ENCODE measurements around the gene RIN3. TPM values are rescaled to one million over a fixed set of nuclear protein-coding genes. Genes with fewer than 3 reads are reported as not detected.
"Not testable (repeated sequence)": the region's sequence is repeated elsewhere in the genome, so short reads cannot be mapped to it uniquely, and the experiment has no call there.

The RIN3 gene
- polyA plus RNA-seq, 3 donors: 2.2 to 12.3 (median 10.8) TPM

- H3K27ac ChIP-seq (ENCODE audit: low read depth, low read length): no peak overlapping the region
- 86 to 94% (median 93%) methylated on average over 10 of the region's 10 CpGs for WGBS, 3 donors
Measured at GRCh38 chr14:92624764-92625163, 111.2 kb downstream of the RIN3 start.

- no peak overlapping the region for H3K27ac ChIP-seq (ENCODE audit: low read depth, low read length)
- WGBS, 3 donors: 71 to 83% (median 78%) methylated on average over 5 of the region's 5 CpGs
Measured at GRCh38 chr14:92625213-92625612, 111.6 kb downstream of the RIN3 start.

- 58 to 83% (median 62%) methylated on average over 3 of the region's 3 CpGs for WGBS, 3 donors
- no peak overlapping the region for H3K27ac ChIP-seq (ENCODE audit: low read depth, low read length)
Measured at GRCh38 chr14:92626041-92626440, 112.5 kb downstream of the RIN3 start.

GRCh38 chr14:92627707-92628215 lies 114.2 kb downstream of the RIN3 start:
- 94 to 98% (median 97%) methylated on average over 7 of the region's 7 CpGs for WGBS, 3 donors
- H3K27ac ChIP-seq (ENCODE audit: low read depth, low read length): no peak overlapping the region

- WGBS, 3 donors: 64 to 97% (median 92%) methylated on average over 2 of the region's 2 CpGs
- no peak overlapping the region for H3K27ac ChIP-seq (ENCODE audit: low read depth, low read length)
Measured at GRCh38 chr14:92628636-92629035, 115.1 kb downstream of the RIN3 start.

GRCh38 chr14:92630367-92630766 lies 116.8 kb downstream of the RIN3 start:
- WGBS, 3 donors: 89 to 100% (median 90%) methylated on average over 2 of the region's 2 CpGs
- no peak overlapping the region for H3K27ac ChIP-seq (ENCODE audit: low read depth, low read length)

GRCh38 chr14:92631098-92631497 lies 117.5 kb downstream of the RIN3 start:
- 82 to 93% (median 92%) methylated on average over 4 of the region's 4 CpGs for WGBS, 3 donors
- no peak overlapping the region for H3K27ac ChIP-seq (ENCODE audit: low read depth, low read length)

- no peak overlapping the region for H3K27ac ChIP-seq (ENCODE audit: low read depth, low read length)
- WGBS, 3 donors: 78 to 85% (median 82%) methylated on average over 15 of the region's 15 CpGs
Measured at GRCh38 chr14:92632546-92633273, 119.1 kb downstream of the RIN3 start.

GRCh38 chr14:92633274-92633616 lies 119.7 kb downstream of the RIN3 start:
- WGBS, 3 donors: 61 to 65% (median 64%) methylated on average over 5 of the region's 5 CpGs

GRCh38 chr14:92633724-92634123 lies 120.1 kb downstream of the RIN3 start:
- no peak overlapping the region for H3K27ac ChIP-seq (ENCODE audit: low read depth, low read length)

More at GRCh38 chr14:92633274-92633616, 119.7 kb downstream of the RIN3 start:
- H3K27ac ChIP-seq (ENCODE audit: low read depth, low read length): no peak overlapping the region

- 88 to 96% (median 94%) methylated on average over 4 of the region's 4 CpGs for WGBS, 3 donors
- H3K27ac ChIP-seq (ENCODE audit: low read depth, low read length): no peak overlapping the region
Measured at GRCh38 chr14:92635031-92635430, 121.5 kb downstream of the RIN3 start.

GRCh38 chr14:92635896-92636295 lies 122.3 kb downstream of the RIN3 start:
- no peak overlapping the region for H3K27ac ChIP-seq (ENCODE audit: low read depth, low read length)
- WGBS, 3 donors: 78 to 98% (median 97%) methylated on average over 4 of the region's 4 CpGs

GRCh38 chr14:92637228-92637627 lies 123.6 kb downstream of the RIN3 start:
- H3K27ac ChIP-seq (ENCODE audit: low read depth, low read length): no peak overlapping the region
- WGBS, 3 donors: 46 to 80% (median 77%) methylated on average over 7 of the region's 7 CpGs

- no peak overlapping the region for H3K27ac ChIP-seq (ENCODE audit: low read depth, low read length)
- 80 to 94% (median 94%) methylated on average over 5 of the region's 5 CpGs for WGBS, 3 donors
Measured at GRCh38 chr14:92637864-92638263, 124.3 kb downstream of the RIN3 start.

- 81 to 91% (median 91%) methylated on average over 9 of the region's 9 CpGs for WGBS, 3 donors
Measured at GRCh38 chr14:92638266-92638665, 124.7 kb downstream of the RIN3 start.

GRCh38 chr14:92638904-92639303 lies 125.3 kb downstream of the RIN3 start:
- 51 to 67% (median 63%) methylated on average over 7 of the region's 7 CpGs for WGBS, 3 donors
- H3K27ac ChIP-seq (ENCODE audit: low read depth, low read length): no peak overlapping the region

More at GRCh38 chr14:92638266-92638665, 124.7 kb downstream of the RIN3 start:
- no peak overlapping the region for H3K27ac ChIP-seq (ENCODE audit: low read depth, low read length)

GRCh38 chr14:92639472-92640117 lies 126.0 kb downstream of the RIN3 start:
- 87 to 93% (median 93%) methylated on average over 23 of the region's 23 CpGs for WGBS, 3 donors
- H3K27ac ChIP-seq (ENCODE audit: low read depth, low read length): not testable (repeated sequence)

GRCh38 chr14:92641306-92641705 lies 127.7 kb downstream of the RIN3 start:
- H3K27ac ChIP-seq (ENCODE audit: low read depth, low read length): no peak overlapping the region
- WGBS, 3 donors: 82 to 95% (median 94%) methylated on average over 10 of the region's 10 CpGs

GRCh38 chr14:92644171-92644969 lies 130.8 kb downstream of the RIN3 start:
- 61 to 68% (median 65%) methylated on average over 9 of the region's 9 CpGs for WGBS, 3 donors
- no peak overlapping the region for H3K27ac ChIP-seq (ENCODE audit: low read depth, low read length)

All from adipose tissue (tissue), 3 donors.